A549 (cell line): Measurements from ENCODE around the gene CCNQ. TPM values are rescaled to one million over a fixed set of nuclear protein-coding genes. Genes with fewer than 3 reads are reported as not detected.

Source experiments
- ATAC-seq, 2 experiments: fragments of 200-7000 bp in 1 of 2; fragments of >200 bp in 1 of 2; cut with Nextera tagmentation in 1 of 2; cut with Tn5 transposase in 1 of 2; 3 replicates each; pipeline versions ENCODE4 v1.8.0 to v1.9.1; 2018 to 2020; ENCODE audit warnings: mild to moderate bottlenecking in 1 of 2, moderate library complexity in 1 of 2
- CTCF ChIA-PET: fragments of 300-600 bp; sonication (Branson Sonifier 250); formaldehyde crosslinking; extraction: SDS; loops from one replicate; lab custom pipeline; 2021; ENCODE audit warnings: antibody characterized with exemption, inconsistent platforms; lab: Yijun Ruan, JAX
- POLR2A ChIA-PET: fragments of 350-600 bp; formaldehyde crosslinking; extraction: SDS; loops from one replicate; lab custom pipeline; 2021; ENCODE audit warnings: antibody characterized with exemption, inconsistent platforms; lab: Yijun Ruan, JAX
- DNase-seq, 2 experiments: peaks; one replicate each; pipeline versions ENCODE4 v3.0.0 to v3.0.0-alpha.2; 2011 to 2016; ENCODE audit warnings: low read depth in 1 of 2, low spot score in 1 of 2
- FAIRE-seq: peaks from 2 replicates; lab custom pipeline; 2011; peaks lifted over from hg19 to GRCh38; lab: Jason Lieb, UNC
- H3K27ac ChIP-seq, 2 experiments: fragments of >200 bp; sonication (Bioruptor Twin); formaldehyde crosslinking; 3 replicates each; pipeline ENCODE4 v1.5.1; 2016 to 2017
- H3K4me1 ChIP-seq: fragments of >200 bp; sonication (Bioruptor Twin); formaldehyde crosslinking; 3 replicates; pipeline ENCODE4 v1.6.1; 2016
- H3K4me2 ChIP-seq: fragments of >200 bp; sonication (Bioruptor Twin); formaldehyde crosslinking; 3 replicates; pipeline ENCODE4 v1.6.1; 2016
- H3K4me3 ChIP-seq: fragments of >200 bp; sonication (Bioruptor Twin); formaldehyde crosslinking; 3 replicates; pipeline ENCODE4 v1.5.1; 2016
- H3K9me3 ChIP-seq: fragments of >200 bp; sonication (Bioruptor Twin); formaldehyde crosslinking; 3 replicates; pipeline ENCODE4 v1.6.1; 2016
- CHD2 ChIP-seq: fragments of 150-350 bp; IDR thresholded peaks from 2 replicates; pipeline ENCODE4 v1.6.1; 2014; ENCODE audit warnings: low read length; ENCODE audit not compliant: partially characterized antibody
- CHD4 ChIP-seq: fragments of 200-600 bp; sonication (generic); IDR thresholded peaks from 2 replicates; pipeline ENCODE4 v1.6.1; 2016; ENCODE audit warnings: antibody characterized with exemption, mild to moderate bottlenecking, borderline replicate concordance
- EHMT2 ChIP-seq: fragments of 200-600 bp; sonication (generic); IDR thresholded peaks from 2 replicates; pipeline ENCODE4 v1.6.1; 2016; ENCODE audit warnings: antibody characterized with exemption, low read depth, mild to moderate bottlenecking, moderate library complexity
- ESRRA ChIP-seq: fragments of 150-350 bp; IDR thresholded peaks from 2 replicates; pipeline ENCODE4 v1.6.1; 2014; ENCODE audit warnings: mild to moderate bottlenecking, low read length, borderline replicate concordance
- HOXA7 ChIP-seq: fragments of 250-450 bp; sonication (Bioruptor Pico); IDR thresholded peaks from 2 replicates; pipeline ENCODE4 v1.5.0; 2020; ENCODE audit warnings: mild to moderate bottlenecking, moderate library complexity
- HOXB5 ChIP-seq: fragments of 250-450 bp; sonication (Bioruptor Pico); IDR thresholded peaks from 2 replicates; pipeline ENCODE4 v1.5.0; 2020; ENCODE audit warnings: mild to moderate bottlenecking, moderate library complexity
- KDM1A ChIP-seq: fragments of 200-600 bp; sonication (generic); IDR thresholded peaks from 2 replicates; pipeline ENCODE4 v1.6.1; 2016; ENCODE audit warnings: low read depth, mild to moderate bottlenecking
- MAZ ChIP-seq: fragments of 150-350 bp; IDR thresholded peaks from 2 replicates; pipeline ENCODE4 v1.6.1; 2014; ENCODE audit warnings: antibody characterized with exemption, low read depth, low read length, borderline replicate concordance
- NFE2L2 ChIP-seq: fragments of 150-350 bp; conservative IDR thresholded peaks from 2 replicates; pipeline ENCODE4 v1.6.1; 2014; ENCODE audit warnings: low read length
- POLR2A ChIP-seq: IDR thresholded peaks from 2 replicates; pipeline ENCODE4 v1.6.1; 2012; ENCODE audit warnings: mild to moderate bottlenecking, low read length
- POLR2AphosphoS2 ChIP-seq: conservative IDR thresholded peaks from 2 replicates; pipeline ENCODE4 v1.6.1; 2012; ENCODE audit warnings: low read length, improper control_type of control experiment, inconsistent platforms
- RAD21 ChIP-seq, 2 experiments: fragments of >200 bp in 1 of 2; sonication (Bioruptor Twin) in 1 of 2; formaldehyde crosslinking in 1 of 2; IDR thresholded peaks in 1 of 2; conservative IDR thresholded peaks in 1 of 2; 2 replicates in 1 of 2; 3 replicates in 1 of 2; pipeline ENCODE4 v1.6.1; 2012 to 2018; ENCODE audit warnings: inconsistent platforms in 1 of 2
- RCOR1 ChIP-seq: fragments of 150-350 bp; IDR thresholded peaks from 2 replicates; pipeline ENCODE4 v1.6.1; 2014; ENCODE audit warnings: antibody characterized with exemption, low read length, low read depth
- RFX5 ChIP-seq: fragments of 450-650 bp; IDR thresholded peaks from 2 replicates; pipeline ENCODE4 v1.7.1; 2014; ENCODE audit warnings: antibody characterized with exemption, mild to moderate bottlenecking, moderate library complexity
- ZNF302 ChIP-seq: fragments of 250-450 bp; sonication (Bioruptor Pico); IDR thresholded peaks from 2 replicates; pipeline ENCODE4 v1.9.0; 2021; ENCODE audit warnings: inconsistent platforms, mild to moderate bottlenecking, moderate library complexity
- ZSCAN20 ChIP-seq: fragments of 250-450 bp; sonication (Bioruptor Pico); IDR thresholded peaks from 2 replicates; pipeline ENCODE4 v1.8.0; 2022; ENCODE audit warnings: mild to moderate bottlenecking, moderate library complexity
- WGBS: methylation state at CpG from one replicate; pipeline ENCODE4 v1.1.6; 2017; ENCODE audit errors: missing lambda C conversion rate; 5-methylcytosine and 5-hydroxymethylcytosine counted together
- polyA plus RNA-seq, 4 experiments: library from polyadenylated mRNA; depleted of rRNA in 3 of 4; stranded (reverse); fragments of >200 nt; fragmentation: RNase III in 1 of 4; extraction: RNeasy Plus Mini Kit Qiagen cat#74134 plus additional on column Dnase treatment in 1 of 4; gene quantifications; 2 replicates in 3 of 4; 3 replicates in 1 of 4; pipeline ENCODE4 v1.2.3, GENCODE V29; 2011 to 2017
- TF ChIP-seq, protein P1 (sequence below): fragments of >200 bp; sonication (Bioruptor Twin); formaldehyde crosslinking; IDR thresholded peaks from 2 replicates; pipeline ENCODE4 v1.6.1; 2016
- TF ChIP-seq, protein P2 (sequence below): fragments of >200 bp; sonication (Bioruptor Twin); formaldehyde crosslinking; IDR thresholded peaks from 3 replicates; pipeline ENCODE4 v1.5.1; 2016

CCNQ gene
- polyA plus RNA-seq, 2 of the 4 experiments (the other 2 are of a cell fraction), result 25.6 to 32.0 TPM

DNA sequence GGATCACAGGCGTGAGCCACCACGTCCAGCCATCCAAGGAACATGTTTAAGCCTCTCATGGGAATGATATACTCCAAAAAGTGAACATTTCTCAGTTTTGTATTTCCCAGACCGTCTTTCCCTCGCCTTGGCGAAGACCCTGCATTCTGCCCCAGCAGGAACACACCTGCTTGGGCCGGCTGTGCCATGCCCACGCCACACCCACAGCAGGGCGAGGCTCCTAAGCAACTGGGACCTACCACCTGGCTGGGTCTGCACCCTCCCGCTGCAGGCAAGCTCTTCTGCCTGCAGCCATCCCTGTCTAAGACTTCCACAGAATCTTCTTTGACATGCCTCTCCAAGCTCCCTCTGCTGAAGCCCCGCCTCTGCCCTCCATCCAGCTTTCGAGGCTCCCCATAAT, 3.6 kb downstream of the CCNQ start:
- Histone ChIP-seq H3K9me3 (no peaks in the 10 kb centered on the region), H3K4me2 (no peak overlapping the region), H3K4me1 (peaks cover 17% of the 10 kb centered on the region; the same call in 2 of the 3 replicates), H3K27ac (no peak overlapping the region), H3K4me3 (no peak overlapping the region)
- FAIRE-seq (no peak), DNase-seq (no peak), ATAC-seq (no peak)
- ChIA-PET CTCF (interaction anchor here (0.6 to 1.4 kb wide), 4 partner anchors 9 to 625 kb away, joined by 3 to 4 read pairs (median 3); no protein-coding TSS in a partner anchor), POLR2A (no interaction called here)
- 89% methylated on average over 11 of the region's 11 CpGs for WGBS
- TF ChIP-seq HOXA7 (CRISPR knock-in tag) (no peak), ZSCAN20 (no peak), POLR2AphosphoS2 (no peak), CHD4 (no peak), KDM1A (no peak), RFX5 (no peak), EHMT2 (no peak), ZNF302 (no peak), CHD2 (no peak)

DNA sequence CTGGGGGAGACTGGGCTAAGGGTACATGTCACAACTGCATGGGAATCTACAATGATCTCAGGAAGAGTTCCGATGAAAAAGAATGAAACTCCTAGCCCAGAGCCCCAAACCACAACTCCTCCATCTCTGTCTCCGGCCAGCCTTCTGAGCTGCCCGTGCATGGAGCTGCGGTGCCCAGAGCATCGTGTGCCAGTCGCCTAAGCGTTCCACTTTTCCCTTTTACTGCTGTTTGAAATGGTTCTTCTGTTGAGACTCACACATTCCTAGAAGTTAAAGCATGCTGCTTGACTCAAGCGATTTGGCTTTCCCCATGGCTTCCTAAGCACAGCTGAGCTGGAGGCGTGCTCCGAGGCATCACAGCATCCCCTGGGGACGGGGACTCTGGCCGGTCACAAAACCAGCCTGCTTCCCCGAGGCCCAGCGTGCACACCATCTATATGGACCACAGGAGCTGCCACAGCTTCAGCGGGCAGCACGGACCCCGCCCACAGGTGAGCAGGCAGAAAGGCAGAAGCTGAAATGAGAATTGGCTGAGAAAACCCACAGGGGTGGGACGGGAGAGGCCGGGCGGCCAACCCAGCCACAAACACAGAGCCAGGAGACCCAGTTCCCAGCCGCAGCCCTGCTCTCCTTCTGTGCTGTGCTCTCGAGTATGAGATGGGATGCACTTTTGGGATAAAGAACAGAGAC, 5.0 kb downstream of the CCNQ start:
- FAIRE-seq (no peak), DNase-seq (no peak), ATAC-seq (no peak)
- Histone ChIP-seq H3K9me3 (no peaks in the 10 kb centered on the region), H3K4me1 (peaks cover 11% of the 10 kb centered on the region; the same call in 2 of the 3 replicates), H3K4me3 (no peak overlapping the region), H3K4me2 (no peak overlapping the region), H3K27ac (no peak overlapping the region)
- ChIA-PET CTCF (interaction anchor here (0.6 to 2.0 kb wide), 4 partner anchors 15 to 68 kb away, joined by 3 to 10 read pairs (median 4); no protein-coding TSS in a partner anchor), POLR2A (no interaction called here)
- no peak for TF ChIP-seq POLR2A
- TF ChIP-seq, protein P1, sequence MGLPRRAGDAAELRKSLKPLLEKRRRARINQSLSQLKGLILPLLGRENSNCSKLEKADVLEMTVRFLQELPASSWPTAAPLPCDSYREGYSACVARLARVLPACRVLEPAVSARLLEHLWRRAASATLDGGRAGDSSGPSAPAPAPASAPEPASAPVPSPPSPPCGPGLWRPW, result no peak
- TF ChIP-seq, protein P2, sequence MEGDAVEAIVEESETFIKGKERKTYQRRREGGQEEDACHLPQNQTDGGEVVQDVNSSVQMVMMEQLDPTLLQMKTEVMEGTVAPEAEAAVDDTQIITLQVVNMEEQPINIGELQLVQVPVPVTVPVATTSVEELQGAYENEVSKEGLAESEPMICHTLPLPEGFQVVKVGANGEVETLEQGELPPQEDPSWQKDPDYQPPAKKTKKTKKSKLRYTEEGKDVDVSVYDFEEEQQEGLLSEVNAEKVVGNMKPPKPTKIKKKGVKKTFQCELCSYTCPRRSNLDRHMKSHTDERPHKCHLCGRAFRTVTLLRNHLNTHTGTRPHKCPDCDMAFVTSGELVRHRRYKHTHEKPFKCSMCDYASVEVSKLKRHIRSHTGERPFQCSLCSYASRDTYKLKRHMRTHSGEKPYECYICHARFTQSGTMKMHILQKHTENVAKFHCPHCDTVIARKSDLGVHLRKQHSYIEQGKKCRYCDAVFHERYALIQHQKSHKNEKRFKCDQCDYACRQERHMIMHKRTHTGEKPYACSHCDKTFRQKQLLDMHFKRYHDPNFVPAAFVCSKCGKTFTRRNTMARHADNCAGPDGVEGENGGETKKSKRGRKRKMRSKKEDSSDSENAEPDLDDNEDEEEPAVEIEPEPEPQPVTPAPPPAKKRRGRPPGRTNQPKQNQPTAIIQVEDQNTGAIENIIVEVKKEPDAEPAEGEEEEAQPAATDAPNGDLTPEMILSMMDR, result no peak
- 89% methylated on average over 16 of the region's 22 CpGs for WGBS

DNA sequence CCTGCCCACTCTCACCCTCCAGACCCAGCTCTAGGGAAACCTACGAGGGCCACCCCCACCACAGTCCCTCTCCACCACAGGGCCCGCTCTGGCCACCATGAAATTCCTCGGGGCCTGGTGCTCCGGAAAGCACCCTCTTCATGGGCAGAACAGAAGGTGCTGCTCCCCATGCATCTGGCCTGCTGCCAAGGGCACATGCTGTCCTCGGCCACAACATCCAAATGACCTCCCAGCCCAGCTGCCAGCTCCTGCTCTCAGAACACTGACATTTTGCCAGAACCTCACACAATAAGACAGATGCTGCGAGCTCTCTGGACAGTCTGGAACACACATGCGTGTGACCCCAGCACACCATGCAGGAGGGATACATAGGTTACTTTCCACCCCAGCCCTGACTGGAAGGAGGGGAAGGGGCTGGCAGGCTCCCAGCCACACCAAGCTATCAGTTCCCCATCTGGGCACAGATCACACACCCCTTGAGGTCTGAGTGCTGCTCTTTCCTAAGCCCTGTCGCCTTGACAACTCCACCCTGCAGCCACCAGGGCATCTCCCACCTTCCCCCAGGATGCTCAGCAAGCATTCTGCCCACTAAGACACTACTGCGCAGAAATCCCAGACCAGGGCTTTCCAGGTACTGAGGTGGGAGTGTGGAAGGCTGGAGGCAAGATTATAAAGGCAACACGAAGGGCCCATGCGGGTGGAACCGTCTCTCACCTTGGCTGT, 5.8 kb downstream of the CCNQ start:
- ChIA-PET CTCF (interaction anchor here (1.3 to 2.0 kb wide), 4 partner anchors 17 to 75 kb away, joined by 3 to 10 read pairs (median 6); no protein-coding TSS in a partner anchor), POLR2A (no interaction called here)
- Histone ChIP-seq H3K9me3 (no peaks in the 10 kb centered on the region), H3K4me3 (no peak overlapping the region), H3K4me2 (no peak overlapping the region), H3K4me1 (peaks cover 11% of the 10 kb centered on the region; the same call in 2 of the 3 replicates), H3K27ac (no peak overlapping the region)
- WGBS, result 91% methylated on average over 12 of the region's 12 CpGs
- ATAC-seq, result no peak
- TF ChIP-seq HOXB5 (CRISPR knock-in tag) (no peak), CHD4 (no peak), HOXA7 (CRISPR knock-in tag) (no peak), POLR2AphosphoS2 (no peak), MAZ (no peak), CHD2 (no peak), NFE2L2 (no peak), ESRRA (no peak), RCOR1 (no peak), RAD21 (conservative IDR thresholded peaks at IDR 0.05 in 1 of 2, IDR thresholded peaks at IDR 0.05 in 1 of 2) (no peak)
- no peak for FAIRE-seq
- DNase-seq, result no peak
